GM21528 (cell line): Measurements from ENCODE around the gene KRT9.
"Not testable (repeated sequence)": the region's sequence is repeated elsewhere in the genome, so short reads cannot be mapped to it uniquely, and the experiment has no call there.

Experiments
- ATAC-seq: cut with Tn5 transposase; IDR thresholded peaks from one replicate; pipeline ENCODE4 v1.9.1; 2021; ENCODE audit warnings: mild to moderate bottlenecking, moderate library complexity; ENCODE audit not compliant: unreplicated experiment, low FRiP score

KRT9 gene

DNA sequence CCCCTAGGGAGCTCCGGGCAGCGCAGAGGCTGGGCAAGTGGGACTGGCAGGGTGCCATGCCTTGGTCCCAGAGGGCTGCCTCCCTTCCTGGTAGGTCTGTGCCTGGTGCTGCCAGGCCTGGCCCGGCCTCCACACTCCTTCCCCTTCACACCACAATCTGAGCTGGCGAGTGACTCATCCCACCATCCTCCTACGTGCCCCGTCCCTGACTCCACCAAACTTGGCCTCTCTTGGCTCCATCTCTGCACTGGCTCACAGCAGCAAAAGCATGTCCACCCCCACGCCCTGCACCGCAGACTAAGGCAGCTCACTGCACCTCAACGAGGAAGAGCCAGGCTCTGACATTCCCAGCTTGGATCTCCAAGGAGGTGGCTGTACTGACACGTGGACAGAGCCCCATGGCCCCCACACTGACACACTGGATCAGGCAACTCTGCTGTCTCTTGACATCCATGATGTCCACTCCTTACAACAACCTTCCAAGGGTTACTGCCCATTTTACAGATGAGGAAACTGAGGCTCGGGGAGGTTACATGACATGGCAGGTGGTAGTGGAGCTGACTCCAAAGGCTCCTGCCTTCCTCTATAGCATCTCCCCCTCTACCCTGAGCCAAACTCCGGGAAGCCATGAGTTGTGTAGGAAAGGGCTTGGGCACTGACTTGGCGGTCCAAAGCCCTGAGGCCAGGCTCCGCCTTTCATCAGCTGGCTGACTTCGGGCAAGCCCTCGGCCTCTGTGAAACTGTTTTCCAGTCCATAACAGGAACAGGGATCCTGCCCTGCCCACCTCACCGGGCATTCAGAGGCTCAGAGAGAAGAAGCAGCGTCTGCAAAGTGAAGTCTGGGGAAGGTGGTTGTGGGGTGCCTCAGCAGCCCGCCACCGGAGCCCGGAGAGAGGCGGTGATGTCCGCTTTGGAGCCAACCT is 23.7 kb downstream of the KRT9 start:
- ATAC-seq: no peak

DNA sequence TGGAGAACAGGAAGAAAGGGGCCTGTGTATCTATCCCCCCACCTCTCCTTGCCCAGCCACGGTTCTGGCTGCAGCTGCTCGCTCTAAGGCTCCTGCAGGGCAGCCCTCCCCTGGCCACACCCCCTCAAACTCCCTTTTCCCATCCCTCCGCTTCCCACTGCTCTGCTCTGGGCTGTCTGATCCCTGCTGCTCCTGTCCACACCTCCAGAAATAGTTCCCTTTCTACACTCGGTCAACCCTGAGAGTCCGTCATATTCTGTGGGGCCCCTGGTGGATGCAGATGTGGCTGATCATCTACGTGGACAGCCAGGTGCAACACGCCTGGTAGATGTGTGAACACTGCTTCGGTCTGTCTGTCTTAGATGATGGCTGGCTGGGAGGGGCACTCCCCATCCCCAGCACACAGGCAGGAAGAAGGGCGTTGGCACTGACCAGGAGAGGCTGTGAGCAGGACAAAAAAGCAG is 24.4 kb downstream of the KRT9 start:
- ATAC-seq: no peak

DNA sequence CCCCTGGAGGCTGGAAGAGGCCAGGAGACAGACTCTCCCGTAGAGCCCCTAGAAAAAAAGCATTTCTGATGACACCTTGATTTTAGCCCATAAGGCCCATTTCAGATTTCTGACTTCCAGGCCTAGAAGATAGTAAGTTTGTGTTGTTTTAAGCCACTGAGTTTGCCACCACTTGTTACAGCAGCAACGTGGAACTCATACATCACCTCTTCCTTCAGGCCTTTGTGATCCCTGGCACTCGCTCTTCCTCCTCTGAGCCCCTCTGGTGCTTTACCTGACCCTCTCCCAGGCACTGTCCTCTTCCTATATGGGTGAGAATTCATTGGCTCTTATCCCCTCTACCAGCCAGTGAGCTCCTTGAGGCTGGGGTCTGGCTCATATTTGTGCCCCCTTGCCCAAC is 25.0 kb downstream of the KRT9 start:
- ATAC-seq: no peak

DNA sequence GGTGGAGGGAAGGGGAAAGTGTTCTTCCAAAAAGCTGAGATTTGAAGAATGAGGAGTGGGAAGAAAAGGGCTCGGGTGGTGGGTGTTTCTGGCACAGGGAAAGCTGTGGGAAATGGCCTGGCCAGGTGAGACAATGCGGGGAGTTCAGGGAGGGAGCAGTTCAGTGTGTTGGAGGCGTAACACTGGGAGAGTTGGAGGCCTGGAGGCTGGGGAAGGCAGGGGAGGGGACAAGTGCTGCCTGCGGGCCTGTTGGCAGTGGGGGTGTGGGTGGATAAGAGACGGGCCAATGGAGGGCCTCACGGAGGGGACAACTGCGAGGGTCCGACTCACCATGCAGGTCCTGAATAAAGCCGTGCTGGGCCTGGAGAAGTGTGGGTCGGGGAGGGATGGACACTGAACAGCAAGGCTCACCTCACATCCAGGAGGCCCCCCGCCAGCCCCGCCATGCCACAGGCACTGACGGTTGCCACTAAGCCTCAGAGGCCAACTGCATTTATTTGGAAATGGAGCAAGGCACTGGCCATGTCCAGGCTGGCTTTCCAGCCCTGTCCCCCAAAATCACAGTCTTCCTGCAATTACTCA is 25.9 kb downstream of the KRT9 start:
- no peak for ATAC-seq

DNA sequence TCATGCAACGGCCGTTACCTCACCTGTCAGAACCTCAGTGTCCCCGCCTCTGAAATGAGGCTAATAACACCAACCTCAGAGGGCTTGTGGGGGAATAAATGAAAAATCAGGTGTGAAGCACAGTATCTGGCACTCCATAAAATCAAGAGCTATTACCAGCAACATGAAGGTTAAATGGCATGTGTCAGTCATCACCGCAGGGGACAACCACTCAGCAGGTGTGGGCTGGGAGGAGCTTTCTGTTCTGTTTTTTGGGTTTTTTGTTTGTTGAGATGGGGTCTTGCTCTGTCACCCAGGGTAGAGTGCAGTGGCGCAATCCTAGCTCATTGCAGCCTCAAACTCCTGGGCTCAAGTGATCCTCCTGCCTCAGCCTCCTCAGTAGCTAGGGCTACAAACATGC is 26.9 kb downstream of the KRT9 start:
- no peak for ATAC-seq

DNA sequence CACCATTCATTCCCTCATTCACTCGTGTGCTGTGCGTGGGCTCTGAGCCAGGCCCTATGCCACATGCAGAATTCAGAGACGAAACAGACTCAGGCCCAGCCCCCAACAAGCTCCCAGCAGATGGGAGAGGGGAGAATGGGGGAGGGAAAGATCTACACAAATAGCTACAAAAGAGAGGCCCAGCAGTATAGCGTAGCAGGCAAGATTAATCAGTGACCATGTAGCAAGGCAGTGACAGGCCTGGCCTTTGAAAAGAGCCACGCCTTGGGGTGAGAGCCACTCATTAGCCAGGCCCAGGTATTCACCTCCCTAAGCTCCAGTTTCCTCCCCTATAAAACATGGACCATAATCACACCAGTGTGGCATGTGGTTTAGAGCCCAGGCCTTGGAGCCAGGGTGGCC is 27.4 kb downstream of the KRT9 start:
- no peak for ATAC-seq

DNA sequence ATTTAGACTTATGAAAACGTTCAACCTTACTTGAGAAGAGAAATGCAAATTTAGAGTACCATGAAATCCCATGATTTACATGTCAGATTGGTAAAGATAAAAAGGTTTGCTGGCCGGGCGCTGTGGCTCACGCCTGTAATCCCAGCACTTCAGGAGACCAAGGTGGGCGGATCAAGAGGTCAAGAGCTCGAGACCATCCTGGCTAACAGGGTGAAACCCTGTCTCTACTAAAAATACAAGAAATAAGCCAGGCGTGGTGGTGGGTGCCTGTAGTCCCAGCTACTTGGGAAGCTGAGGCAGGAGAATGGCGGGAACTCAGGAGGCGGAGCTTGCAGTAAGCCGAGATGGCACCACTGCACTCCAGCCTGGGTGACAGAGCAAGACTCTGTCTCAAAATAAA is 29.1 kb downstream of the KRT9 start:
- not testable (repeated sequence) for ATAC-seq

DNA sequence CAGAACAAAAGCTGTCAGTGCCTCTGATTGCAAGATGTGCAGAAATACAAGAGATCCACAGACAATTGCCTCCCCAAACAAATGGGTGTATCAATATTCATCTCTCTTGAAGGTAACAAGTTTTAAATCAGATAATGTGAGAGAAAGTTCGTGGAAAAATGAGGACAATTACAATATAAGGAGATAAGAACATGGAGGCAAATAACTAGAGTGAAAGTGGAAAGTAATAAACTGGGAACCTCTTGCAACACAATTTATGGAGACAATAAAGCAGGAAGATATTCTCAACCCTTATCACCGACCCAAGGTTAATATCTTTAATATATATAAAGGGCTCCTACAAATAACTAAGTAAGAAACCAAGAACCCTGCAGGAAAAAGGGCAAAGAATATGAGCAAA is 29.5 kb downstream of the KRT9 start:
- no peak for ATAC-seq

DNA sequence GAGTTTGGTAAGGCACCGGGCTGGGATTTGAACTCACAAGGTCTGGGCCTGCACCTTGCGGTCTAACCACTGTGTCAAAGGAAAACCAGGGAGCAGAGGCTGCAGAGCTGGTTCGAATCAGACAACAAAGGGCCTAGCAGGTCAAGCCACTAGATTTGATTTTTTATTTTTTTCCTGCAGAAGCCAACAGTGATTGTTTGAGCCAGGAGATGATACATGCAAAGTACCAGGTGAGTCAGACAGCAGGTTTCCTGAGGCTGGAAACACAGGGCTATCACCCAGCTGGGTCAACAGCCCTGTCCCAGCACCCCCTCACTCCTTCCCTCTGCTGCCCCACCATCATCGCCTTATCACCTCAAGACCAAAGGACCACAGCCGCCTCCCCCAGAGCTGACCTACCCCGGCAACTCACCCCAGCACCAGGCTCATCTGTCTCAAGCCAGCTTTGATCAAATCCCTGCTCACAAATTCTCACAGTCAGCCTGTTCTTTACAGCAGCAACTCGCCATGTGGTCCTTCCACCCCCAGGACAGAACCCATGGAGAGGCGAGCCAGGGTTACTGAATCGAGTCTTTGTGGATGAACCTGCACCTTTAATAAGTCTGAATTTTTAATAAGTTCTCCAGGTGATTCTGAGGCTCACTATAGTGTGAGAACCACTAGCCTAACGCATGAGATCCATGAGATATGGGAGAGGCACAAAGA is 30.8 kb downstream of the KRT9 start:
- ATAC-seq: no peak

DNA sequence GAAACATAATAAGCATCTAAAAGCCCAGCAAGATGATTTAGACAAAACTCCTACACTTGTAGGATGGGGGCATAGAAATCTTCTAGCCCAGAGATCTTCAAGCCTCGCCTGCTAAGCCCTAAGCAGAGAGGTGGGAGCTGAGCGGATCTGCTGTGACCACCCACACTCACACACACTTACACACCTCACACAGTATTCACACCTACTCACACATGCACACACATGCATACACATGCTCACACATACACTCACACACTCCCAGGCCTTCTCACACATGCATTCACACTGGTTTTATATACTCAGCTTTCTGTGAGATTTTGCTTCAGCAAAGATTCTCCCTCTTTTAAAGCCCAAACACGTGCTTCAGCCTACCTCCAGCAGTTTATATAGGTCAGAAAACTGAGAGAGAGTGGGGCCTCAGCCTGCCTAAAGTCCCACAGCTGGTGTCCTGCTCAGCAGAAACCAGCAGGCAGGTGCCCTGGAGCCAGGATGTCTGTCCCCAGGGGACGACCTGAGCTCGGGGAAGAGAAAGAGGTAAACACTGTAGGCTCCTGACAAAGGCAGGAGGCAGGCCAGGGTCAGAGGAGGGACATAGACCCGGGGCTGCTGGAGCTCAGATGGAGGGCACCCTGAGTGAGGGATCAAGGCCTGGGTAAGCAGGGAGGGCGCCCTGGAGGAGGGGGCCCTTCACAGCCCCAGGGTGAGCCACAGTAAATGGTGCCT is 31.7 kb downstream of the KRT9 start:
- ATAC-seq: no peak

DNA sequence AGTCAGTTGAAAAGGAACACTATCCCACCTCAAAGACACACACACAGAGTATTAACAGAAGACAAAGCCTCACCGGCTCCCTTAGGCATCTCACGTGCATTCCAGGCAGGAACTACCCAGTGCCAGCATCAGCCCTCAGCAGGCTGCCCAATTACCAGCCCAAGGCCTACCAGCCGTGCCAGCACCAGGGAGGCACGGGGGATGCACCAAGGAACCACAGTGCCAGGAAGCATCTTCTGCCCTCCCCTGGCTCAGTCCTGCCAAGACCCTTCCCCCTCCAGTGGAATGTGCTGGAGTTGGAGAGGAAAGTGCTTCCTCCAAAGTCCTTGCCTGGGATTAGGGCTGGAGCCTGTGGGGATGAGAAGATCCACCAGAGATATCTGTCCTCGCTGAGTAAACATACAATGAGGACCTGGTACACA is 32.8 kb downstream of the KRT9 start:
- ATAC-seq: no peak

DNA sequence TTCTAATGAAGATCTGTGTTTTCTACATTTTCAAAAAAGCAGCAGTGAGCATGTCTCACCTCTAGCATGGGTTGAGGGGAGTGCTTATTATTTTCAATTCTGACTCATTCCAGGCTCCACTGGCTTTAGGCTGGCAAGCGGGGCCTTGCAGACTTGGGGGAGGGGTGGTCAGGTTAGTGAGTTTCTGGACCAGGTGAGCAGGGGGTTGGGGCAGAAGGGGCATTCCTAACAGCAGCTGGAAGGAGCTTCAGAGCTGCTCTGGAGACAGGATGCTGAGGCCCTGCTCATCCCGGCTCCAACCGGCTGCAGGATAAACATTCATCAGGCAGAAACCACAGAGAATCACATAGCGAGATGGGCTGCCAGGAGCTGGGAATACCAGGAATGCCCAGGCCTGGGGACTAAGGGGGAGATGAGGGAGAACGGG is 33.3 kb downstream of the KRT9 start:
- ATAC-seq: no peak

DNA sequence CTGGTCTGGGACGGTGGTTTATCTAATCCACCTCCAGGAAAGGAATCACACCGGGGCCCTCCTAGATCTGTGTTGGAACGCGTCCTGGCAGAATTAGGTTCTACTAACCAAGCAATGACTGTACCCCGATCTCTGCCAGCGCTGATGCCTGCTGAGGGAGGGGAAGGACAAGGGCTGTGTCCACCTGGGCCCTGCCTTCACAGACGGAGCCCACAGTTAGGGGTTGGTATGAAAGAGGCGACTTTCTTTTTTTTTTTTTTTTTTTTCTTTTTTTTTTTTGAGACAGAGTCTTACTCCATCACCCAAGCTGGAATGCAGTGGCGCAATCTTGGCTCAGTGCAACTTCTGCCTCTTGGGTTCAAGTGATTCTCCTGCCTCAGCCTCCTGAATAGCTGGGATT is 33.9 kb downstream of the KRT9 start:
- ATAC-seq: no peak

DNA sequence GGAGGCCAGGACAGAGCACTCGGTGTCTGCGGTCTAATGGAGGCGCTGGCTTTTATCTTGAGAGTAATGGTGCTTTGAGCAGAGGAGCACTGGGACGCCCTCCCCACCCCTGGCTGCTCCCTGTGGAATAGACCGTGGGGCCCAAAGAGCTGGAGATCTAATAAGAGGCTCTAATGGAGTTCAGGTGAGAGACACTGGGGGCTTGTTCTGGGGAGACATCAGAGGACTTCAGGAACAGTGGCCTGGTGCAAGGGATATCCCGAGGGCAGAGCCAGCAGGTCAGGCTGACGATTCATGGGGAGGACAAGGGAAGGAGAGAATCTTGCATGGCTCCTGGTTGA is 34.3 kb downstream of the KRT9 start:
- ATAC-seq: no peak

DNA sequence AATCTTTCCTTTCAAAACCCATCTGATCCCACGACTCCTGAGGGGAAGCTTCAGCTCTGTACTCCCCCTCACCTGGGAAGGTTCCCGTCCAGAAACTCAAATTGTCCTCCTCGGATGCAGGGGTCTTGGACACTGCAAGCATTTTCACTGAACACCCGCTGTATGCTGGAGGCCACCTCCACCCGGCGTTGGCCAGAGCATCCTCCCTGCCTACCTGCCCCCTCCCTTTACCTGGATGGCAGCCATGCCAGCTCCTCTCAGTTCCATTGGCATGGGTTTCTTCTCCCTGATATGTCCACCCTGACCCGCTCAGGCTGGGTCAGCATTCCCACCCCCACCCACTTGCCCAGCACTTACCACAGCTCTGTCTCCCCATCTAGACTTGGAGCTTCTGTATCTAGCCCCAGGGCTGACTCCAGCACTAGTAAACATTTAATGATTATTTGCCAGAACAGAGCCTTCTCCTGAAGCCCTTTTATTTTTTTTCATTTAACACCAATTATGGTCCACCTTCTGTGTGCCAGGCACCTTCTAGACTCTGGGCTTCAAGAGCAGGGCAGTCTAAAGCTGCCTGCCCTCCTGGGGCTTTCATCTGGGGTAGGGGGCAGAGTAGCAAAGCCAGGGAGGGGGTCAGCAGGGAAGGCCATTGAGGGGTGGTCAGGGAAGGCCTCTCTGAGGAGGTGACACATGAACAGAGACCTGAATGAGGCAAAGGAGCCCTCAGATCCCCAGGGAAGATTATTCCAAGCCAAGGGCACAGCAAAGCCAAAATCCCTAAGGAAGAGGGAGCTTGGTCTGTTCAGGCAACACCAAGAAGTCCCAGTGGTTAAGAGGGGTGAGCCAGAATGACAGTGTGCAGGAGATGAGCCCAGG is 34.9 kb downstream of the KRT9 start:
- no peak for ATAC-seq

DNA sequence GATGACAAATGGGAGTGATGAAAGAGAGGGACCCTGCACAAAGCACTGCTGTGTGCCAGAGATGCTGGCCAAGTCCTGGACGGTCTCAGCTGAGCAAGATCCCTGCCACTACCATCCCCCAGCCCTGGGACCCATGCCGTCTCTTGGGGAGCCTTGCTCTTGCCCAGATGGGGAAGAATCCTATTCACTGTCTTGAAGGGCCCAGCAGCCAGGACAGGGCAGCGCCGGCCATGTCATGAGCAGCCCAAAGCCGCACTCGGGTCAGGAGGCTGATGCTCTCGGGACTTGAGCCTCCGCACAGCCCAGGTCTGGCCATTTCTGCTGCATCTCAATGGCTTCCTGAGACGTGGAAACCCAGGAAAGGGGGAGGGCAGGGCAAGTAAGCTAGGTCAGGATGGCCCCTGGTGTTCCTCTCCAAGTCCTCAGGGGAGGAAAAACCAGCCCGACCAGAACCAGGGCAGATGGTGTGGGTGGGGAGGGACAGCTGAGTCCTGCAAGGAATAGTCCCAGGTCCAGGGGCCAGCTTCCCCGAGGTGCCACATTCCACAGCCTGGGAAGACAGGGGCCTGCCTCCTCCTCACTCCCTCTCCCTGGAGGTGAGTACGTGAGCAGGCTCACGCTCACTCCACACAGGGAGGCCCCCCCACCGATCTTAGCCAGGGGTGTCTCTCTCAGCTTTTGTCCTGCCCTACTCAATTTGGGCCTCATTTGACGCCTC is 35.9 kb downstream of the KRT9 start:
- ATAC-seq: no peak

DNA sequence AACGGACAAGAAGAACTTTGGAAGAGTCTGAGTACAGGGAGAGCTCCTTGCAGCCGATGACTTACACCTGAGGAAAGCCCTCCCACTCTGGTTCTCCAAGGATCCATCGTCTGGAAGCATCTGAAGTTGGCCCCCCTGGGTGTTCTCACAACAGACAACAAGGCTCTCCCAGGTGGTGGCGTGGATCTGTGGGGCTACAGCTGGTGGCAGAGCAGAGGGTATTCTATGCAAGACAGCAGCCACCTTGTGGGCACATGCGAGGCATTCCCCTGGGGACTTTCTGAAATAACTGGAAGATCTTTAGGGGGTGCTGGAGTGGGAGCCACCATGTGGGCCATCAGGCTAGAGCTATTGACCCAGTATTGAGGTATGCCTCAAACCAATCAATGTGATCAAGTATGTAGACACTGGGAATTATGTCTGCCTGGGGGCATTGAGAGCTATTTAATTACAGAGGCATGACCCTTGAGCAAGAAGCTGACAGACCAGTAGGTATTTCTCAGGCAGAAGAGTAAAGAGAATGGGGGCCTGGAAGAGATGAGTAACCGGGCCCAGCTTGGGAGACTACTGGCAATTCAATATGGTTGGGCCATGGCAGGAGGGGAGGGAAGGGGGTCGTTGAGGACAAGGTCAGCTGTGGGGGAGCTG is 36.8 kb downstream of the KRT9 start:
- ATAC-seq: no peak

DNA sequence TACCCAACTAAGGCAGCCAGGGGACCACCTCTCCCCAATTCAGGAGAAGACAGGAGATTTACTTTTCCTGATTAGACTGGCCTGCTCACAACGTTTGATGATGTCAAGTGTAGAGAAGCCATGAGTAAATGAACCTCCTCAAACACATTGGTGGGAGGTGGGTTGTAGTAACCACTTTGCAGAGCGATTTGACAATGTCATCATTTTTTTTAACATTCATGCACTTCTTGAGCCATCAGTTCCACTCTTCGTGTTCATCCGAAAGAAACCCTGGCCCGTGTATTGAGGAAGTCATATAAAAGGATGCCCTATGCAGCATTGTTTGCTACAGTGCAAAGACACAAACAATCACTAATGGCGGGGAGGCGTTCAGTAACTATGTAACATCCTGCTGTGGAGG is 38.2 kb downstream of the KRT9 start:
- ATAC-seq: no peak
